HG03565 (cell line): ENCODE results near the gene GPR141.

Experiments
- ATAC-seq: cut with Tn5 transposase; IDR thresholded peaks from one replicate; pipeline ENCODE4 v1.9.1; 2021; ENCODE audit warnings: mild to moderate bottlenecking, moderate library complexity; ENCODE audit not compliant: unreplicated experiment

GPR141 gene

GRCh38 chr7:37683246-37684120 is at the start of gene GPR141:
Gene GPR141, plus strand, starts transcription at chr7:37683766. Its CDS starts 56,628 bp downstream, at chr7:37740394.
- peak; percentile 89 for ATAC-seq

GRCh38 chr7:37635346-37635745 is 48.2 kb upstream of the GPR141 start:
- no peak for ATAC-seq

DNA sequence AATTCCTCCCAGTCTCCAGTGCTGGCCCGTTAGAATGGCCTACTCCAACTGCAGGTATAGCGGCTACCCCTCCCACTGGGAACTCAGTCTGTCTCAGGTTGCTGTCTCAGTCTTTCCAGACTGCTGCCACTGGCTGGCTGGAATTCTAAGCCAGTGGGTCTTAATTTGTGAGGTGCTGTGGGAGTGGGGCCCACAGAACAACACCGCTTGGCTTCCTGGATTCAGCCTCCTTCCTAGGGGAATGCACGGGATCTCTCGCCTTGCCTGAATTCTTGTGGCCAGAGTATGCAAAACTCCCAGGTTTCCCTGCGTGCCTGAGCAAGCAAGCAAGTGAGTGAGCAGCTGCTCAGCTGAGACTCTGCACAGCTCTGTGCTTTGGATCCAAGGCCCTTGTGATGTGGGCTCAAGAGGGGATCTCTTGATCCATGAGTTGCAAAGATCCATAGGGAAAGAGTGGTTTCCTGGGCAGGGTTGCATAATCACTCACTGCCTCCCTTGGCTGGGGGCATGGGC is 41.5 kb upstream of the GPR141 start:
- ATAC-seq: no peak

DNA sequence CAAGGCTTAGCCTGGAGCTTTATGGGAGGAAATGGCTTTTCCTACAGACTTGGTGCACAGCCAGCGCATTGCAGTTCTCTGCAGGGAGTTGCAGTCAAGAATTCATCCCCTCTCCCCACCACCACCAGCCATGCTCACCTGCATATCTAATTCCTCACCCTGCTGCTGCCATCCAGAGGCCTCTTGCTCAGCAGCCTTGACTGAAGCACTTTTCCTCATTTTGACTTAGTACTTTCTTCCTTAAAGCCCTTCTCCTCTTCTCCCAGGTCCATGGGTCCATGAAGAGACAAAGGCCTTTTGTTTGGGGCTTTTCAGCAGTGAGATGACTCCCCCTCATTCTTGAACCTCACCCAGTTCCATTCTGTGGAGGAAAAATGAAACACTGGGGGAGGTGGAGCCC is 39.7 kb upstream of the GPR141 start:
- no peak for ATAC-seq

GRCh38 chr7:37645282-37646050 is 38.1 kb upstream of the GPR141 start:
- ATAC-seq: no peak

GRCh38 chr7:37656913-37657530 is 26.5 kb upstream of the GPR141 start:
- ATAC-seq: peak; percentile 80

- ATAC-seq: no peak
Observed at GRCh38 chr7:37657816-37658215, 25.8 kb upstream of the GPR141 start.

DNA sequence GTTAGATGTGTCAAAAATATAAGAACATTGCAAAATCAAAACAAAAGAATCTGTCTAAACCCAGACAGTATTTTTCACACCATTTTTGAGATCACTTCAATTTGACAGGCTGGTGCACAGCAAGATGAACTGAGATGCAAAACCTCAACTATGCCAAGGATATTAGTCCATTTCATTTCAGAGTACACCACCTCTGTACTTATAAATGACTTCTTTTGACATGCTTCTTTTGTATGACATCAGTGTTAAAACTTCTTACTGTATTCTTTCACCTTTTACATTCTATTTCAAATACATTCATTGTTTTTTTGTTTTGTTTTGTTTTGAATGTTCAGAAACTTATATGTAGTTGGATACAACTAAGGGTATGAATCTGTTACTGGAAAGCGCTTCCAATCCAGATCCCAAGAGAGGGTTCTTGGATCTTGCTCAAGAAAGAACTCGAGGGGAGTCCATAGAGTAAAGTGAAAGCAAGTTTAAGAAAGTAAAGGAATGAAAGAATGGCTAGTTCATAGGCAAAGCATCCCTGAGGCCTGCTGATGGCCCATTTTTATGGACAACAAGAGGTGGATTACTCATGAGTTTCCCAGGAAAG is 23.5 kb upstream of the GPR141 start:
- no peak for ATAC-seq

- no peak for ATAC-seq
Observed at GRCh38 chr7:37660614-37661013, 23.0 kb upstream of the GPR141 start.

DNA sequence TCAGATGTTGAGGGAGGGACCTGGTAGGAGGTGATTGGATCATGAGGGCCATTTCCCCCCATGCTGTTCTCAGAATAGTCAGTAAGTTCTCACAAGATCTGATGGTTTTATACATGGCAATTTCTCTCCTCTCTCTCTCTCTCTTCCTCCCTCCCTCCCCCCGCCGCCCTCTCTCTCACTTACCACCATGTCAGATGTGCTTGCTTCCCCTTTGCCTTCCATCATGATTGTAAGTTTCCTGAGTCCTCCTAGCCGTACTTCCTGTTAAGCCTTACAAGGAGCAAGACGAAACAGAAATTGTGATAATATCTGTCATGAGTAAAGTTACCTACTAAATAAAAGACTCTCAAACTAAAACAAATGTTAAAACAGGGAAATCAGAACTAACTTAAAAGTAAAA is 19.9 kb upstream of the GPR141 start:
- ATAC-seq: no peak

DNA sequence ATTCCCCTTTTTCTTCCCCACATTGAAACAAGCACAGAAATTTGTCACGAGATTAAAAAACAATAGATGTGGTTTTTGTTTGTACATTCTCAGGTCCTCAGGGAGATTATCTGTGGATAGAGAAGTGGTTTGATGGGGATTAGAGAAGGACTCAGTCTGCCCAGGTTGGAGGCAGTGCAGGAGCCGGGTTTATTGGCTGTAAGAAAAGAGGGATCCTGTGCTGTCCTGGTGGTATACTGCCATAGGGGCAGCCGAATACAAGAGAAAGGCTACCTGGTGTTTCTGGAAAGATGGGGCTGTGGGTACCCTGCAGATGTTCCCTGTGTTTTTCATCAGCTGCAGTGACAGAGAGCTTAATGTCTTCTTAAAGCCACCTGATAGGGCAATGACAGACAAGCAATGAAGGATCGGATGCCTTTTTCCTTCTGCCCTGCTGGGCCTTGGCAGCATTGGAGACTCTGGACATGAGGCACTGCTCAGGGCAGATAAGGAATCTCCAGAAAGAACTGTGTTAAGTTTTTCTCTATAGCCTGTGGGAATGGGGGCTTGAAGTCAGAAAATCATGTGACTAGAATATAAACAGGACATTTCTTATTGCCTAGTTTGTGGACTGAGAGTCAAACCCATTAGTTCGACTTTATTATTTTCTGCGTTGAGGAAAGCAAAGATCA is 18.1 kb upstream of the GPR141 start:
- ATAC-seq: no peak

- no peak for ATAC-seq
Observed at GRCh38 chr7:37666026-37666799, 17.4 kb upstream of the GPR141 start.

- ATAC-seq: no peak
Observed at GRCh38 chr7:37669818-37670217, 13.7 kb upstream of the GPR141 start.

GRCh38 chr7:37670436-37670835 is 13.1 kb upstream of the GPR141 start:
- no peak for ATAC-seq

DNA sequence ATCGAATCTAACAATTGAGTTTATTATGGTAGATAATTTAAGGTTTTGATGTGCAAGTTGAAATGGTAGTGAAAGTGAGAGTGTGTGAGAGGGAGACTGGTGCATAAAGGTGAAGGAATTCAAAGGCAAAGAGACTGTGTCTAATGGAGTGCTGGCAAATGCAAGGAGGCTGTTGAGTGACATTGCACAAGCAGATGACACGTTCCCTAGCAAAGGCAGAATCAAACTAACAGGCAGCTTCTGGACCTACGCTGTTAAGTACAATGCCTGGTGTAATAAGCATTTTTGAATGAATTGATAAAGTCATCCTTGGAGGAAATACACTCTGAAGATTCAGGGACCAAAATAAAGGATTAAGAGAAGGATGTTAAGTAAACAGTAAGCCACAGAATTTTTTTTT is 11.7 kb upstream of the GPR141 start:
- no peak for ATAC-seq

DNA sequence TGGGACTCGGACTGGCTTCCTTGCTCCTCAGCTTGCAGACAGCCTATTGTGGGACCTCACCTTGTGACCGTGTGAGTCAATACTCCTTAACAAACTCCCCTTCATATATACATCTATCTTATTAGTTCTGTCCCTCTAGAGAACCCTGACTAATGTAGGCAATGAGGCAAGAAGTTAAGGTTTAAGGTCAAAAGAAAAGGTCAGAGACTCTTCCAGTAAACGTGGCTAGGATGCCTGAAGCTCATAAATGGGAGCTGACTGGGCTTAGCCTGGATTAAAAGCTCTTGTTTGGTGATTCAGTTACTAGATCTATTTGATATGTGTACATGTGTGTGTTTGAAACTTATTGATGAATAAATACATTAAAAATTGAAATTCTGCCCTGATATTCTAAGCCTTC is 10.6 kb upstream of the GPR141 start:
- ATAC-seq: no peak

DNA sequence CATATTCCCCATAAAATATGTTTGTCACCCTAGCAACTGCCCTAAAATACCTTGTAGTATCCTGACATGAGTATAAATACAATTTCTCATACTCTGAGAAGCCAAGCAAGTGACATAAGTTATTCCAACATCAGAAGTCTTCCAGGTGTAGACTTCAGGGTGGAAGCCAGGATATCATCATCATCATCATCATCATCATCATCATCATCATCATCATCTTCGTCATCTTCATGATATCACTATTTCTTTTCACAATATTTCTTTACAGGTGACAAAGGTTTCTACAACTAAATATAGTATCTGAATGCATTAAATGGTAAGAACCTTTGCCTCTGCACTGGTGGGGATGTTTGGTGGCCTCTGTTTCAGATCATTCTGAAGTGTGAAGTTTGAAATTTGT is 10.0 kb upstream of the GPR141 start:
- ATAC-seq: no peak

DNA sequence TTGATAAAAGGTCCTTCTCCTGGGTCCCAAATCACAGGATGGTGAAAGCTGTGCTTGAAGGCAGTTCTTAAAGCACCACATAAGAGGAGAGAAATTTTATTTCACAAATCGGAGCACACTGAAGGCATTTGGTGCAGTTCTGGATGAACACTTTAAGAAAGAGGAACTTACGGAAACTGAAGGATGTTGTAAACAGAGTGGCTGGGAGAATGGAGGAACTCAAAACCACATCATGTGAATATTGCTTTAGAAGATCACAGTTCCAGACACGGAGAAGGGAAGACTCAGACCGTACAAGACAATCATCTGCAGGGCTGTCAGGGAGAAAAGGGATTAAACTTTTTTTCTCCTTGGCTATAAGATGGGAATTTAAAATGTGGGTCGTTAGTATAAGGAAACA is 9.0 kb upstream of the GPR141 start:
- no peak for ATAC-seq

- ATAC-seq: no peak
Observed at GRCh38 chr7:37675749-37676148, 7.8 kb upstream of the GPR141 start.

DNA sequence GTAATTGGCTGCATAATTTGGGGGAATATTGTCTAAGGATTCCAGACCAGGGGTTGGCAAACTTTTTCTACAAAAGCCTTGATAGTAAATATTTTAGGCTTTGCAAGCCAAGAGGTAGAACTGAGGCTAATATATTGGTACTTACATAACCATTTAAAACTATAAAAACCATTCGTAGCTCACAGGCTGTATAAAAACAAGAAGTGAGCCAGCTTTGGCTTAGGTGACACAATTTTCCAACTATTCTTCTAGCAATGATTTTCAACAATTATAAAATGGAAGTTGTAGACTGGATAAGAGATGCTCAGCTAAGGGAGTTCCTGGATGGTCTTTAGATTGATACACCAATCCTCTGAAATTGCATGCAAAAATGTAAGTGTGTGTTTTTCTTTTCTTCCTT is 1.4 kb downstream of the GPR141 start:
- no peak for ATAC-seq
